HG03060 (cell line): Measurements from ENCODE around the gene CELSR1.
"Not testable (repeated sequence)": the region's sequence is repeated elsewhere in the genome, so short reads cannot be mapped to it uniquely, and the experiment has no call there.

Source experiments
- ATAC-seq: cut with Tn5 transposase; IDR thresholded peaks from one replicate; pipeline ENCODE4 v1.9.1; 2021; ENCODE audit warnings: low read depth, moderate number of reproducible peaks; ENCODE audit not compliant: unreplicated experiment

CELSR1 gene

DNA sequence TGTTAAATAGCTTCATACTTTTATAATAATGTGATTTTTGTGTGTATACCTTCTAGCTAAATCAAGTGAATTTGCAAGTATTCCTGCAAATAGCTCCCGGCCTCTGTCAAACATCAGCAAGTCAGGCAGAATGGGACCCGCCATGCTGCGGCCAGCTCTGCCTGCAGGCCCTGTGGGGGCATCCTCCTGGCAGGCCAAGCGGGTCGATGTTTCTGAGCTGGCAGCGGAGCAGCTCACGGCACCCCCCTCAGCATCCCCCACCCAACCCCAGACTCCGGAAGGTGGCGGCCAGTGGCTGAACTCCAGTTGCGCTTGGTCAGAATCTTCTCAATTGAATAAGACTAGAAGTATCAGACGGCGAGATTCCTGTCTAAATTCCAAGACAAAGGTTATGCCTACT, 221.4 kb downstream of the CELSR1 start:
- ATAC-seq: no peak

DNA sequence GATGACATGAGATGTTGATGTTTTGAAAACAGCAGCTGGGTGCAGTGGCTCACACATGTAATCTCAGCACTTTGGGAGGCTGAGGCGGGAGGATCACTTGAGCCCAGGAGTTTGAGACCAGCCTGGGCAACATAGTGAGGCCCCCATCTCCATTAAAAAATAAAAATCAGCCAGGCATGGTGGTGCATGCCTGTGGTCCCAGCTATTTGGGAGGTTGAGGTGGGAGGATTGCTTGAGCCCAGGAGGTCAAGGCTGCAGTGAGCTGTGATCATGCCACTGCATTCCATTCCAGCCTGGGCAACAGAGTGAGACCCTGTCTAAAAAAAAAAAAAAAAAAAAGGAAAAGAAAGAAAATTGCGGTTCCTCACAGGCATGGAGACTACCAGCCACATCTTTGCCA, 224.6 kb downstream of the CELSR1 start:
- ATAC-seq: not testable (repeated sequence)

DNA sequence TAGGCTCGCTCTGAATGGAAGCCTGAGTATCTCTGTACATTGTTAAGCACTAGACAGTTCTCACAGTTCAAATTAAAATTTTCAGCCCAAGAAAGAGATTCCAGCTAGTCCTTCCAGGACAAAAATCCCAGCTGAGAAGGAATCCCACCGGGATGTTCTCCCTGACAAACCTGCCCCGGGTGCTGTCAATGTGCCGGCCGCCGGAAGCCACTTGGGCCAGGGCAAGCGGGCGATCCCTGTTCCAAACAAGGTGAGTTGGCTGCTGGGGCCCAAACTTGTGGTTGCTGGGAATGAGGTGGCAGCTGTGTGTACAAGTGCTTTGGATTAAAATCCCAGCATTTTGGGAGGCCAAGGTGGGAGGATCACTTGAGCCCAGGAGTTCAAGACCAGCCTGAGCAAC, 225.4 kb downstream of the CELSR1 start:
- no peak for ATAC-seq
